ENCODE data around the gene MYO1A.
"Not testable (repeated sequence)": the region's sequence is repeated elsewhere in the genome, so short reads cannot be mapped to it uniquely, and the experiment has no call there.

MYO1A gene

GRCh38 chr12:57031789-57032188 is 18.1 kb downstream of the MYO1A start:
- TF ChIP-seq CTCF (IDR thresholded peaks at IDR 0.05; ENCODE audit: low read depth, low read length), result no peak
- DNase-seq (ENCODE audit: extremely low read depth, low read depth), result no peak

GRCh38 chr12:57031138-57031725 is 18.7 kb downstream of the MYO1A start:
- DNase-seq (ENCODE audit: extremely low read depth, low read depth), result no peak
- no peak for TF ChIP-seq CTCF (IDR thresholded peaks at IDR 0.05; ENCODE audit: low read depth, low read length)

- no peak for DNase-seq (ENCODE audit: extremely low read depth, low read depth)
- TF ChIP-seq CTCF (IDR thresholded peaks at IDR 0.05; ENCODE audit: low read depth, low read length), result no peak
Measured at GRCh38 chr12:57029457-57029856, 20.5 kb downstream of the MYO1A start.

GRCh38 chr12:57027805-57028153 is 22.1 kb downstream of the MYO1A start:
- TF ChIP-seq CTCF (IDR thresholded peaks at IDR 0.05; ENCODE audit: low read depth, low read length), result no peak

GRCh38 chr12:57027011-57027804 is 22.7 kb downstream of the MYO1A start:
- no peak for TF ChIP-seq CTCF (IDR thresholded peaks at IDR 0.05; ENCODE audit: low read depth, low read length)
- DNase-seq (ENCODE audit: extremely low read depth, low read depth), result no peak

More at GRCh38 chr12:57027805-57028153, 22.1 kb downstream of the MYO1A start:
- DNase-seq (ENCODE audit: extremely low read depth, low read depth), result no peak

- no peak for TF ChIP-seq CTCF (IDR thresholded peaks at IDR 0.05; ENCODE audit: low read depth, low read length)
- no peak for DNase-seq (ENCODE audit: extremely low read depth, low read depth)
Measured at GRCh38 chr12:57025196-57025595, 24.7 kb downstream of the MYO1A start.

GRCh38 chr12:57022324-57022723 is 27.6 kb downstream of the MYO1A start:
- DNase-seq (ENCODE audit: extremely low read depth, low read depth), result not testable (repeated sequence)
